HEK293 (cell line): ENCODE results near the gene UFC1.
A peak's percentile ranks its signal among the peaks of the same experiment; 100 is the strongest.

Source experiments
- CTCF ChIP-seq: fragments of 450-650 bp; formaldehyde crosslinking; IDR thresholded peaks from 2 replicates; pipeline ENCODE4 v1.5.1; 2016; ENCODE audit warnings: missing biosample characterization, missing genetic modification characterization
- ELK4 ChIP-seq: IDR thresholded peaks from 2 replicates; pipeline ENCODE4 v1.6.1; 2011; ENCODE audit warnings: mild to moderate bottlenecking, low read depth, low read length, borderline replicate concordance
- FEZF1 ChIP-seq: fragments of 450-650 bp; formaldehyde crosslinking; IDR thresholded peaks from 2 replicates; pipeline ENCODE4 v1.5.1; 2016; ENCODE audit warnings: missing biosample characterization, missing genetic modification characterization
- GLI2 ChIP-seq: fragments of 450-650 bp; formaldehyde crosslinking; IDR thresholded peaks from 2 replicates; pipeline ENCODE4; 2017; ENCODE audit warnings: missing biosample characterization, missing genetic modification characterization, low read depth, borderline replicate concordance
- HOXD13 ChIP-seq: sonication (generic); formaldehyde crosslinking; IDR thresholded peaks from 2 replicates; pipeline ENCODE4 v1.8.0; 2022; ENCODE audit warnings: missing genetic modification reagents, borderline replicate concordance
- KLF1 ChIP-seq: fragments of 450-650 bp; formaldehyde crosslinking; IDR thresholded peaks from 2 replicates; pipeline ENCODE4 v1.5.1; 2016; ENCODE audit warnings: missing biosample characterization, missing genetic modification characterization
- KLF17 ChIP-seq: fragments of 450-650 bp; formaldehyde crosslinking; IDR thresholded peaks from 2 replicates; pipeline ENCODE4 v1.5.1; 2016; ENCODE audit warnings: missing biosample characterization, missing genetic modification characterization
- KLF8 ChIP-seq: fragments of 450-650 bp; formaldehyde crosslinking; IDR thresholded peaks from 2 replicates; pipeline ENCODE4 v1.5.1; 2016; ENCODE audit warnings: missing biosample characterization, missing genetic modification characterization
- MZF1 ChIP-seq: fragments of 450-650 bp; formaldehyde crosslinking; IDR thresholded peaks from 2 replicates; pipeline ENCODE4 v1.5.1; 2017; ENCODE audit warnings: missing biosample characterization, missing genetic modification characterization, borderline replicate concordance
- RBAK ChIP-seq: fragments of 450-650 bp; formaldehyde crosslinking; IDR thresholded peaks from 2 replicates; pipeline ENCODE4 v1.5.1; 2016; ENCODE audit warnings: missing biosample characterization, missing genetic modification characterization
- ZBTB20 ChIP-seq: fragments of 450-650 bp; formaldehyde crosslinking; IDR thresholded peaks from 2 replicates; pipeline ENCODE4 v1.5.1; 2016; ENCODE audit warnings: missing biosample characterization, missing genetic modification characterization
- ZBTB26 ChIP-seq: fragments of 450-650 bp; formaldehyde crosslinking; optimal IDR thresholded peaks from 2 replicates; pipeline ENCODE3; 2016; ENCODE audit warnings: missing biosample characterization, mild to moderate bottlenecking, missing genetic modification characterization
- ZFP3 ChIP-seq: fragments of 450-650 bp; formaldehyde crosslinking; IDR thresholded peaks from 2 replicates; pipeline ENCODE4 v1.5.1; 2016; ENCODE audit warnings: low read depth, missing biosample characterization, missing genetic modification characterization
- ZNF10 ChIP-seq: fragments of 450-650 bp; formaldehyde crosslinking; IDR thresholded peaks from 2 replicates; pipeline ENCODE4 v1.5.1; 2017; ENCODE audit warnings: missing biosample characterization, missing genetic modification characterization
- ZNF138 ChIP-seq: fragments of 450-650 bp; formaldehyde crosslinking; IDR thresholded peaks from 2 replicates; pipeline ENCODE4 v1.5.1; 2016; ENCODE audit warnings: missing biosample characterization, missing genetic modification characterization, borderline replicate concordance
- ZNF140 ChIP-seq: fragments of 450-650 bp; formaldehyde crosslinking; IDR thresholded peaks from 2 replicates; pipeline ENCODE4 v1.5.1; 2016; ENCODE audit warnings: missing biosample characterization, missing genetic modification characterization
- ZNF19 ChIP-seq: fragments of 450-650 bp; formaldehyde crosslinking; IDR thresholded peaks from 2 replicates; pipeline ENCODE4; 2016; ENCODE audit warnings: missing biosample characterization, missing genetic modification characterization, low read depth
- ZNF26 ChIP-seq: fragments of 450-650 bp; formaldehyde crosslinking; IDR thresholded peaks from 2 replicates; pipeline ENCODE4 v1.5.1; 2016; ENCODE audit warnings: missing biosample characterization, missing genetic modification characterization
- ZNF292 ChIP-seq: fragments of 450-650 bp; formaldehyde crosslinking; IDR thresholded peaks from 2 replicates; pipeline ENCODE4 v1.5.1; 2016; ENCODE audit warnings: low read depth, missing biosample characterization, missing genetic modification characterization, borderline replicate concordance
- ZNF302 ChIP-seq: fragments of 450-650 bp; formaldehyde crosslinking; IDR thresholded peaks from 2 replicates; pipeline ENCODE4 v1.5.1; 2016; ENCODE audit warnings: missing biosample characterization, missing genetic modification characterization, low read depth
- ZNF580 ChIP-seq: fragments of 450-650 bp; formaldehyde crosslinking; IDR thresholded peaks from 2 replicates; pipeline ENCODE4 v1.5.1; 2016; ENCODE audit warnings: missing biosample characterization, missing genetic modification characterization
- ZNF610 ChIP-seq: fragments of 450-650 bp; formaldehyde crosslinking; IDR thresholded peaks from 2 replicates; pipeline ENCODE4 v1.5.1; 2016; ENCODE audit warnings: missing biosample characterization, missing genetic modification characterization, borderline replicate concordance
- ZNF645 ChIP-seq: fragments of 450-650 bp; formaldehyde crosslinking; IDR thresholded peaks from 2 replicates; pipeline ENCODE4; 2016; ENCODE audit warnings: missing biosample characterization, missing genetic modification characterization
- ZNF747 ChIP-seq: fragments of 450-650 bp; formaldehyde crosslinking; IDR thresholded peaks from 2 replicates; pipeline ENCODE4 v1.5.1; 2016; ENCODE audit warnings: missing biosample characterization, missing genetic modification characterization
- ZNF791 ChIP-seq: fragments of 450-650 bp; formaldehyde crosslinking; IDR thresholded peaks from 2 replicates; pipeline ENCODE4 v1.5.1; 2016; ENCODE audit warnings: missing biosample characterization, missing genetic modification characterization
- ZNF792 ChIP-seq: fragments of 450-650 bp; formaldehyde crosslinking; IDR thresholded peaks from 2 replicates; pipeline ENCODE4 v1.5.1; 2016; ENCODE audit warnings: missing biosample characterization, missing genetic modification characterization
- ZSCAN4 ChIP-seq: fragments of 450-650 bp; formaldehyde crosslinking; IDR thresholded peaks from 2 replicates; pipeline ENCODE4 v1.5.1; 2017; ENCODE audit warnings: missing biosample characterization, missing genetic modification characterization

UFC1 gene

GRCh38 chr1:161153682-161154337 is at the start of gene UFC1 (continued):
- TF ChIP-seq ZSCAN4 (tag by site-specific recombination) (peak; percentile 40; the same call in 1 of the 2 replicates), KLF17 (0 out of 2 replicates have a peak, but pooled peaks have one; percentile 86), ZNF140 (tag by site-specific recombination) (no peak), ZNF26 (tag by site-specific recombination) (no peak), ZNF792 (tag by site-specific recombination) (no peak), ZNF10 (tag by site-specific recombination) (peak; percentile 13; the same call in 1 of the 2 replicates), CTCF (no peak), HOXD13 (CRISPR knock-in tag) (no peak), ZNF302 (tag by site-specific recombination) (0 out of 2 replicates have a peak, but pooled peaks have one; percentile 29), ZNF580 (peak; percentile 98), ZNF747 (tag by site-specific recombination) (no peak), KLF8 (peak; percentile 91), ZFP3 (tag by site-specific recombination) (no peak), RBAK (tag by site-specific recombination) (no peak), GLI2 (tag by site-specific recombination) (no peak; the same call in 1 of the 2 replicates), KLF1 (peak; percentile 19; the same call in 1 of the 2 replicates), ZNF791 (no peak), ZNF292 (no peak), ZBTB20 (peak; percentile 82; the same call in 1 of the 2 replicates), ZBTB26 (tag by site-specific recombination) (peak; percentile 18), ZNF19 (no peak), ELK4 (peak; percentile 40; the same call in 1 of the 2 replicates), ZNF645 (tag by site-specific recombination) (no peak), ZNF610 (tag by site-specific recombination) (0 out of 2 replicates have a peak, but pooled peaks have one; percentile 30), ZNF138 (no peak), MZF1 (tag by site-specific recombination) (peak; percentile 85), FEZF1 (tag by site-specific recombination) (no peak)
